HepG2 (cell line): ENCODE data around the gene FOXA3. TPM values are rescaled to one million over a fixed set of nuclear protein-coding genes. Genes with fewer than 3 reads are reported as not detected.

ENCODE experiments used
- ATAC-seq: fragments of 200-7000 bp; cut with Tn5 transposase; 3 replicates; pipeline ENCODE4 v1.9.1; 2020; ENCODE audit warnings: mild to moderate bottlenecking, moderate library complexity
- BruUV-seq: library from RNA; stranded (reverse); fragments of 400-500 nt; replicated peaks from 2 replicates; lab custom pipeline; 2021; lab: Mats Ljungman, UMichigan
- CTCF ChIA-PET: fragments of 300-600 bp; formaldehyde crosslinking; extraction: SDS; loops from one replicate; lab custom pipeline; 2021; ENCODE audit warnings: low total read pairs, inconsistent platforms, low intra/inter-chr PET ratio; lab: Yijun Ruan, JAX
- POLR2A ChIA-PET: fragments of 350-600 bp; sonication (Branson Sonifier 250); formaldehyde crosslinking; loops from one replicate; lab custom pipeline; 2020; ENCODE audit warnings: antibody characterized with exemption, inconsistent platforms; lab: Yijun Ruan, JAX
- DNase-seq: peaks from one replicate; pipeline ENCODE4 v3.0.0-alpha.2; 2015; ENCODE audit warnings: low spot score
- FAIRE-seq: peaks from 3 replicates; lab custom pipeline; 2011; peaks lifted over from hg19 to GRCh38; lab: Jason Lieb, UNC
- H2AFZ ChIP-seq: one replicate; pipeline ENCODE4 v1.6.1; 2011; ENCODE audit warnings: low read length, inconsistent platforms
- H3K27ac ChIP-seq: fragments of 300-600 bp; 3 replicates; pipeline ENCODE4 v1.8.0; 2011; ENCODE audit warnings: mixed run types, mild to moderate bottlenecking, mixed read lengths, low read length, inconsistent platforms; ENCODE audit not compliant: insufficient read depth; ENCODE audit errors: extremely low read length
- H3K27me3 ChIP-seq, 2 experiments: fragments of 200-600 bp in 1 of 2; 2 replicates in 1 of 2; 3 replicates in 1 of 2; pipeline versions ENCODE4 v1.6.0 to v1.8.0; 2011; ENCODE audit warnings: low read length in 2 of 2, mild to moderate bottlenecking in 2 of 2, moderate library complexity in 2 of 2, inconsistent platforms in 1 of 2; ENCODE audit not compliant: insufficient read depth in 2 of 2, control insufficient read depth in 1 of 2
- H3K36me3 ChIP-seq, 2 experiments: fragments of 200-600 bp in 1 of 2; replicated peaks in 1 of 2; 2 replicates in 1 of 2; 3 replicates in 1 of 2; pipeline versions ENCODE4 v1.5.1 to v1.8.0; 2011; ENCODE audit warnings: low read length in 2 of 2, inconsistent platforms in 1 of 2; ENCODE audit not compliant: insufficient read depth in 2 of 2, control insufficient read depth in 1 of 2
- H3K4me1 ChIP-seq: 2 replicates; pipeline ENCODE4 v1.5.1; 2012; ENCODE audit warnings: low read length, inconsistent platforms; ENCODE audit not compliant: insufficient read depth
- H3K4me2 ChIP-seq: 2 replicates; pipeline ENCODE4 v1.6.0; 2011; ENCODE audit warnings: low read depth, low read length, inconsistent platforms
- H3K4me3 ChIP-seq, 3 experiments: fragments of 200-600 bp in 1 of 3; sonication (generic), shearing (Covaris generic) in 1 of 3; replicated peaks in 1 of 3; 2 replicates each; pipeline ENCODE4 v1.5.1; 2011 to 2016; ENCODE audit warnings: low read length in 3 of 3, inconsistent platforms in 2 of 3, low read depth in 2 of 3, mild to moderate bottlenecking in 2 of 3, control low read depth in 1 of 3, mixed read lengths in 1 of 3; ENCODE audit not compliant: insufficient read depth in 1 of 3
- H3K79me2 ChIP-seq: one replicate; pipeline ENCODE4 v1.6.1; 2011; ENCODE audit warnings: low read length, inconsistent platforms; ENCODE audit not compliant: insufficient read depth
- H3K9ac ChIP-seq: 2 replicates; pipeline ENCODE4 v1.6.0; 2011; ENCODE audit warnings: mild to moderate bottlenecking, low read depth, low read length, inconsistent platforms; ENCODE audit not compliant: insufficient read depth
- H3K9me3 ChIP-seq: 2 replicates; pipeline ENCODE4 v1.5.1; 2012; ENCODE audit warnings: mild to moderate bottlenecking, low read length
- H4K20me1 ChIP-seq: 2 replicates; pipeline ENCODE4 v1.6.0; 2011; ENCODE audit warnings: inconsistent platforms, mild to moderate bottlenecking, low read length, moderate library complexity; ENCODE audit not compliant: insufficient read depth
- AGO2 ChIP-seq: fragments of 200-400 bp; formaldehyde crosslinking; optimal IDR thresholded peaks from 2 replicates; pipeline ENCODE3; 2017; ENCODE audit warnings: mild to moderate bottlenecking, low read depth, low read length, moderate library complexity
- ARNTL ChIP-seq: sonication (generic); formaldehyde crosslinking; IDR thresholded peaks from 2 replicates; pipeline ENCODE4 v1.4.0; 2020; ENCODE audit warnings: mild to moderate bottlenecking, missing genetic modification reagents
- FOXA1 ChIP-seq, 2 experiments: fragments of 450-650 bp in 1 of 2; sonication (generic) in 1 of 2; formaldehyde crosslinking in 1 of 2; IDR thresholded peaks; 2 replicates each; pipeline versions ENCODE4 v1.4.0 to v1.6.1; 2016 to 2020; ENCODE audit warnings: missing genetic modification reagents in 1 of 2
- MYNN ChIP-seq: sonication (generic); formaldehyde crosslinking; IDR thresholded peaks from 2 replicates; pipeline ENCODE4 v1.4.0; 2020; ENCODE audit warnings: mild to moderate bottlenecking, low read depth, missing genetic modification reagents
- WGBS: methylation state at CpG from one replicate; pipeline ENCODE4 v1.1.6; 2017; ENCODE audit warnings: low lambda C conversion rate; 5-methylcytosine and 5-hydroxymethylcytosine counted together
- in situ Hi-C: cut with HindIII; loops from 2 replicates; pipeline ENCODE4 v1.10.0; 2017; ENCODE audit warnings: low pct_unique_long_range_greater_than_20kb; ENCODE audit not compliant: extremely low pct_ligation_motif_present
- intact Hi-C: fragments of 100-400 bp; cut with micrococcal nuclease; formaldehyde crosslinking; loops from one replicate; pipeline ENCODE4 v1.10.0; 2022; ENCODE audit not compliant: unreplicated experiment
- polyA plus RNA-seq, 8 experiments: library from polyadenylated mRNA; depleted of rRNA in 3 of 8; stranded (reverse) in 7 of 8; unstranded in 1 of 8; fragments of >200 nt; fragmentation: Illumina TruSeq in 4 of 8; extraction: Trizol in 4 of 8; gene quantifications; 2 replicates each; pipeline versions ENCODE4 v1.2.1 to v1.2.3, GENCODE V29; 2011 to 2016; ENCODE audit warnings: low read depth in 4 of 8, missing spikeins in 1 of 8, mixed read lengths in 1 of 8; ENCODE audit not compliant: insufficient read depth in 1 of 8
- total RNA-seq, 5 experiments: library from RNA; depleted of rRNA; stranded (reverse); fragments of >200 nt; fragmentation: Illumina TruSeq; extraction: Trizol; gene quantifications; 2 replicates each; pipeline ENCODE4 v1.2.3, GENCODE V29; 2016; ENCODE audit warnings: low read depth in 1 of 5
- TF ChIP-seq, protein P1 (sequence below): sonication (generic); formaldehyde crosslinking; IDR thresholded peaks from 2 replicates; pipeline ENCODE4 v1.5.0; 2020; ENCODE audit warnings: missing genetic modification reagents
- TF ChIP-seq, protein P2 (sequence below): sonication (generic); formaldehyde crosslinking; IDR thresholded peaks from 2 replicates; pipeline ENCODE4 v1.4.0; 2020; ENCODE audit warnings: missing genetic modification reagents

FOXA3 gene
- total and polyA plus RNA-seq, 2 of the 13 experiments (the other 11 are each of a cell fraction or from before 2014, with no cell fraction given): 29.8 to 47.6 TPM

DNA sequence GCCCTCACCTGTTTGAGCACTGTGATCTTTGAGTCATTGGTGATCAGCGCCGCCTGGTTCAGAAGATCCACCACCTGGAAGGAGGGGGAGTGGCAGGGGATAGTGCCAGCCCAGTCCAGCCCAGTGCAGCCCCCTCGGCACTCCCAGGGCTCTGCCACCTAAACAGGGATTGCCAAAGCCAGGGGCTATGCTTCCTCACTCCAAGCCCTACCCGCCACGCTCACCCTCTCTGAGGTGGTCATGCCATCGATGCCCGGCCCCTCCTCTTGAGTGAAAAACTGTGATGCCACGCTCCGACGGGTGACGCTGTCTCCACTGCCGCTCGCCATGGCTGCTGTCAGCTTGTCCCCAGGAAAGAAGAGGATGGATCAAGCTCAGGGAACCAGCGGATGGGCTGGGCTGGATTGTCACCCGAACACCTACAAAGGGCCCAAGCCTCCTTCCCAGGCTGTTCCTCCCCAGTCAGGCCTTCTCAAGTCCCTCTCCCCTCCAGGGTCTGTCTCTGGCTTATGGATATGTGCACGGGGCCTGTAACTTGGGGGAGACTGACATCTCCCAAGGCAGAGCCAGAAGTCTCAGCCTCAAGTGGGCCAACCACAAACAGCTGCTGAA, 9.9 kb upstream of the FOXA3 start:
- H3K4me2 ChIP-seq: no peak overlapping the region
- peak; percentile 71 for TF ChIP-seq AGO2
- no peak for TF ChIP-seq MYNN (CRISPR knock-in tag)
- TF ChIP-seq, protein P1, sequence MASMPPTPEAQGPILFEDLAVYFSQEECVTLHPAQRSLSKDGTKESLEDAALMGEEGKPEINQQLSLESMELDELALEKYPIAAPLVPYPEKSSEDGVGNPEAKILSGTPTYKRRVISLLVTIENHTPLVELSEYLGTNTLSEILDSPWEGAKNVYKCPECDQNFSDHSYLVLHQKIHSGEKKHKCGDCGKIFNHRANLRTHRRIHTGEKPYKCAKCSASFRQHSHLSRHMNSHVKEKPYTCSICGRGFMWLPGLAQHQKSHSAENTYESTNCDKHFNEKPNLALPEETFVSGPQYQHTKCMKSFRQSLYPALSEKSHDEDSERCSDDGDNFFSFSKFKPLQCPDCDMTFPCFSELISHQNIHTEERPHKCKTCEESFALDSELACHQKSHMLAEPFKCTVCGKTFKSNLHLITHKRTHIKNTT (CRISPR knock-in tag): no peak
- no peak for TF ChIP-seq FOXA1 (IDR thresholded peaks at IDR 0.05)
- TF ChIP-seq FOXA1 (CRISPR knock-in tag; IDR thresholded peaks at IDR 0.05): no peak
- TF ChIP-seq, protein P2, sequence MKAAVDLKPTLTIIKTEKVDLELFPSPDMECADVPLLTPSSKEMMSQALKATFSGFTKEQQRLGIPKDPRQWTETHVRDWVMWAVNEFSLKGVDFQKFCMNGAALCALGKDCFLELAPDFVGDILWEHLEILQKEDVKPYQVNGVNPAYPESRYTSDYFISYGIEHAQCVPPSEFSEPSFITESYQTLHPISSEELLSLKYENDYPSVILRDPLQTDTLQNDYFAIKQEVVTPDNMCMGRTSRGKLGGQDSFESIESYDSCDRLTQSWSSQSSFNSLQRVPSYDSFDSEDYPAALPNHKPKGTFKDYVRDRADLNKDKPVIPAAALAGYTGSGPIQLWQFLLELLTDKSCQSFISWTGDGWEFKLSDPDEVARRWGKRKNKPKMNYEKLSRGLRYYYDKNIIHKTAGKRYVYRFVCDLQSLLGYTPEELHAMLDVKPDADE (CRISPR knock-in tag): no peak
- TF ChIP-seq ARNTL (CRISPR knock-in tag): no peak
- ChIA-PET POLR2A (interaction anchor here (1.3 to 1.9 kb wide), 2 partner anchors 10 to 28 kb away, joined by 4 read pairs; partner anchors contain the start of gene FOXA3), CTCF (no interaction called here)
- H3K4me1 ChIP-seq: no peaks in the 10 kb centered on the region
- no peak for ATAC-seq
- in situ Hi-C loops (no loop called here), intact Hi-C loops (no loop called here)
- H3K9me3 ChIP-seq: no peaks in the 10 kb centered on the region
- FAIRE-seq: no peak
- peaks cover 25 to 54% of the 10 kb centered on the region in 2 experiments for H3K36me3 ChIP-seq
- 99% methylated on average over 13 of the region's 16 CpGs for WGBS
- H2AFZ ChIP-seq: no peak overlapping the region
- DNase-seq: no peak
- H3K27me3 ChIP-seq: no peaks in the 10 kb centered on the region
- no TSS peak for BruUV-seq
- no peaks in the 10 kb centered on the region for H4K20me1 ChIP-seq
- H3K79me2 ChIP-seq: peaks cover 10% of the 10 kb centered on the region
- no peak overlapping the region for H3K4me3 ChIP-seq
- H3K9ac ChIP-seq: no peak overlapping the region
- no peak overlapping the region for H3K27ac ChIP-seq
